C4-2B (cell line): Measurements from ENCODE around the gene BATF.

Source experiments
- H3K27ac ChIP-seq: fragments of 450-650 bp; 2 replicates; pipeline ENCODE4 v1.5.1; 2017
- ZFX ChIP-seq: fragments of 450-650 bp; IDR thresholded peaks from 2 replicates; pipeline ENCODE4 v1.6.1; 2017
- TF ChIP-seq, protein P1 (sequence below): fragments of 450-650 bp; conservative IDR thresholded peaks from 2 replicates; pipeline ENCODE4 v1.5.1; 2017; ENCODE audit warnings: mild to moderate bottlenecking

The BATF gene

DNA sequence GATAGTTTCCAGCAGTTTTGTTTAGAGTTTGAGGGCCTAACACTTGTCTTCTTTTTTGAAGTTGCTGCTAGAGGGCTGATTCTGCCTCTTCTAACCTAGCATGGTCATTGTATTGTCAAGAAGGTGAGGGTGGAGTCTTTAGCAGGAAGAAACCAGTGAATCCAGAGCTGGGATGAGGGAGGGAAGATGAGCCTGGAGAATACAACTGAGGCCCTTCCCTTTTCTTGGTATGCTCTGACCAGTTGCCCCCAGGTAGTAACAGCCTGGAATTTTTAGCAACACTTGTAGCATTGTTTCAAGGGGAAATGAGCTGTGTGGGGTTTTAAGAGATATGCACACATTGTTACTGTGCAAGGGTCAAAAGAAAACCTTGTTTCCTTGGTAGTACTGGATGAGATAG, 65.1 kb downstream of the BATF start:
- TF ChIP-seq ZFX: no peak
- TF ChIP-seq, protein P1, sequence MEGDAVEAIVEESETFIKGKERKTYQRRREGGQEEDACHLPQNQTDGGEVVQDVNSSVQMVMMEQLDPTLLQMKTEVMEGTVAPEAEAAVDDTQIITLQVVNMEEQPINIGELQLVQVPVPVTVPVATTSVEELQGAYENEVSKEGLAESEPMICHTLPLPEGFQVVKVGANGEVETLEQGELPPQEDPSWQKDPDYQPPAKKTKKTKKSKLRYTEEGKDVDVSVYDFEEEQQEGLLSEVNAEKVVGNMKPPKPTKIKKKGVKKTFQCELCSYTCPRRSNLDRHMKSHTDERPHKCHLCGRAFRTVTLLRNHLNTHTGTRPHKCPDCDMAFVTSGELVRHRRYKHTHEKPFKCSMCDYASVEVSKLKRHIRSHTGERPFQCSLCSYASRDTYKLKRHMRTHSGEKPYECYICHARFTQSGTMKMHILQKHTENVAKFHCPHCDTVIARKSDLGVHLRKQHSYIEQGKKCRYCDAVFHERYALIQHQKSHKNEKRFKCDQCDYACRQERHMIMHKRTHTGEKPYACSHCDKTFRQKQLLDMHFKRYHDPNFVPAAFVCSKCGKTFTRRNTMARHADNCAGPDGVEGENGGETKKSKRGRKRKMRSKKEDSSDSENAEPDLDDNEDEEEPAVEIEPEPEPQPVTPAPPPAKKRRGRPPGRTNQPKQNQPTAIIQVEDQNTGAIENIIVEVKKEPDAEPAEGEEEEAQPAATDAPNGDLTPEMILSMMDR: no peak
- no peak overlapping the region for H3K27ac ChIP-seq

DNA sequence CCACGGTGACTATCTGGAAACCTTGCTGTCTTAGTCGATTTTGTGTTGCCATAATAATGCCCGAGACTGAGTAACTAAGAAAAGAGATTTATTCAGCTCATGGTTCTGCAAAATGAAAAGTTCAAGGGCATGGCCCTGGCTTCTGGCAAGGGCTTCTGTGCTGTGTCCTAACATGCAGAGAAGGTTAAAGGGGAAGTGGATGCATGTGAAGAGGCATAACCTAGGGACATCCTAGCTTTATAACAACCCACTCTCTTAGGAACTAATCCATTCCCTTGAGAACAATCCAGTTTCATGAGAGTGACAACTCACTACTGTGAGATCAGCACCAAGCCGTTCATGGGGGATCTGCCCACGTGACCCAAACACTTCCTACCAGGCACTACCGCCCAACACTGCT, 67.7 kb downstream of the BATF start:
- H3K27ac ChIP-seq: no peak overlapping the region
- no peak for TF ChIP-seq ZFX
- TF ChIP-seq, protein P1: no peak

GRCh38 chr14:75591331-75591946, 69.2 kb downstream of the BATF start:
- TF ChIP-seq, protein P1: no peak
- no peak for TF ChIP-seq ZFX

GRCh38 chr14:75591987-75592575, 69.8 kb downstream of the BATF start:
- no peak for TF ChIP-seq ZFX
- TF ChIP-seq, protein P1: no peak
- no peak overlapping the region for H3K27ac ChIP-seq

More at GRCh38 chr14:75591331-75591946, 69.2 kb downstream of the BATF start:
- H3K27ac ChIP-seq: no peak overlapping the region

- TF ChIP-seq ZFX: no peak
- TF ChIP-seq, protein P1: no peak
- H3K27ac ChIP-seq: no peak overlapping the region
These were observed 73.0 kb downstream of the BATF start for GRCh38 chr14:75595226-75595625.
